Tibial artery (tissue), 4 donors: ENCODE measurements around the gene A3GALT2.
A peak's percentile ranks its signal among the peaks of the same experiment; 100 is the strongest.

Source experiments
- DNase-seq, 2 donors: peaks; one replicate each; pipeline ENCODE4 v3.0.0-alpha.2; 2019
- H3K27ac ChIP-seq, 2 donors: fragments of 200-600 bp; sonication (generic) in 1 of 2; 1 replicate in 1 of 2; 2 replicates in 1 of 2; pipeline ENCODE4 v1.5.1; 2018 to 2019; ENCODE audit warnings: mild to moderate bottlenecking in 1 of 2
- H3K27me3 ChIP-seq, 2 donors: fragments of 200-600 bp; sonication (generic) in 1 of 2; one replicate each; pipeline versions ENCODE4 v1.5.1 to v1.6.0; 2016 to 2019
- H3K36me3 ChIP-seq, 3 donors: fragments of 200-600 bp; sonication (generic) in 2 of 3; one replicate each; pipeline ENCODE4 v1.5.1; 2016 to 2019; ENCODE audit warnings: mild to moderate bottlenecking in 2 of 3
- H3K4me1 ChIP-seq, 4 donors: fragments of 200-600 bp; sonication (generic) in 2 of 4; 1 replicate in 3 of 4; 2 replicates in 1 of 4; pipeline ENCODE4 v1.5.1; 2016 to 2019
- H3K4me3 ChIP-seq, 2 donors: fragments of 200-600 bp; sonication (generic) in 1 of 2; 1 replicate in 1 of 2; 2 replicates in 1 of 2; pipeline ENCODE4 v1.5.1; 2018 to 2019; ENCODE audit warnings: mild to moderate bottlenecking in 2 of 2
- H3K9me3 ChIP-seq, 3 donors: fragments of 200-600 bp; sonication (generic) in 1 of 3; one replicate each; pipeline ENCODE4 v1.5.1; 2016 to 2019
- intact Hi-C: fragments of 100-400 bp; cut with DNase I; formaldehyde crosslinking; loops from one replicate; pipeline ENCODE4 v1.15.0; 2023; ENCODE audit warnings: low total_unique reads
- TF ChIP-seq, protein P1 (sequence below), 2 experiments: fragments of 200-600 bp in 1 of 2; fragments of 450-650 bp in 1 of 2; IDR thresholded peaks; one replicate each; pipeline ENCODE4 v1.5.1; 2017 to 2019; ENCODE audit warnings: antibody characterized with exemption in 2 of 2, mild to moderate bottlenecking in 1 of 2, moderate library complexity in 1 of 2

The A3GALT2 gene

DNA sequence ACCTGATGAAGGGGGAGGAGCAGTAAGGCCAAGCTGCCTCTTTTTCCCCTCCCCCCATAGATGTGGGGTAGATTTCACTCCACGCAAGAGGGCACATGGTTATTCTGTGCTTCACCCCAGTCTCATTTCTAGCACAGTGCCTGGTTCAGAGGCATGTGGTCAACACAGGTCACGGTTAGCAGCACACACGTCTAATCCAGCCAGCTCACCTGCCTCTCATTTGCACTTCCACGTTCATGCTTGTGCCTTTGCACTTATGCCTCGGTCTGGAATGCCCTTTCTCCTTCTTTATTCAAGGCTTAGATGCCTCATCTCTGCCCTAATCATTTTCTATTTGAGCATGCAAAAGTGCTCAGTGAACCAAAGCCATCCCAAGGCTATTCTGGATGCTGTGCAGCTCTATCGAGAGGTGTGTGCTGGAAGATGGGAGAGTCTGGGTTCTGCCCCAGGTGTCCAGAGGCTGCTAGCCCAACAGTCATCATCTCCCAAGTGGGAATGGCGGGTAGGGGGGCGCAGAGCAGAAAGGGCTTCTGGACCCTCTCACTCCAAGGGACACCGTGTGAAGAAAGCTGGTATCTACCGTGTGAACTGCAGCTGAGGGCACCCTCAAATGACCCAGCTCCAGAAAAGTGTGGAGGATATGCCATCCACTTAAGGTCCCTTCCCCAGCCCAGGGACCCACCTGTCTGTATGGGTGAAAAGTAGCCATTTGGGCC lies 2.1 kb upstream of the A3GALT2 start:
- Histone ChIP-seq H3K27ac (peak overlapping the region; percentile 25 to 39), H3K4me1 (peaks cover 0 to 12% (median 11%) of the 10 kb centered on the region in 4 donors), H3K27me3 (no peaks in the 10 kb centered on the region), H3K4me3 (no peak overlapping the region), H3K9me3 (no peaks in the 10 kb centered on the region), H3K36me3 (peaks cover 58 to 71% (median 67%) of the 10 kb centered on the region in 3 donors)
- TF ChIP-seq, protein P1, sequence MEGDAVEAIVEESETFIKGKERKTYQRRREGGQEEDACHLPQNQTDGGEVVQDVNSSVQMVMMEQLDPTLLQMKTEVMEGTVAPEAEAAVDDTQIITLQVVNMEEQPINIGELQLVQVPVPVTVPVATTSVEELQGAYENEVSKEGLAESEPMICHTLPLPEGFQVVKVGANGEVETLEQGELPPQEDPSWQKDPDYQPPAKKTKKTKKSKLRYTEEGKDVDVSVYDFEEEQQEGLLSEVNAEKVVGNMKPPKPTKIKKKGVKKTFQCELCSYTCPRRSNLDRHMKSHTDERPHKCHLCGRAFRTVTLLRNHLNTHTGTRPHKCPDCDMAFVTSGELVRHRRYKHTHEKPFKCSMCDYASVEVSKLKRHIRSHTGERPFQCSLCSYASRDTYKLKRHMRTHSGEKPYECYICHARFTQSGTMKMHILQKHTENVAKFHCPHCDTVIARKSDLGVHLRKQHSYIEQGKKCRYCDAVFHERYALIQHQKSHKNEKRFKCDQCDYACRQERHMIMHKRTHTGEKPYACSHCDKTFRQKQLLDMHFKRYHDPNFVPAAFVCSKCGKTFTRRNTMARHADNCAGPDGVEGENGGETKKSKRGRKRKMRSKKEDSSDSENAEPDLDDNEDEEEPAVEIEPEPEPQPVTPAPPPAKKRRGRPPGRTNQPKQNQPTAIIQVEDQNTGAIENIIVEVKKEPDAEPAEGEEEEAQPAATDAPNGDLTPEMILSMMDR (IDR thresholded peaks at IDR 0.05): no peak
- intact Hi-C loops: no loop called here
- DNase-seq: peak in 1 of 2 donors; percentile 57

GRCh38 chr1:33322109-33322508 lies 1.2 kb upstream of the A3GALT2 start:
- intact Hi-C loops: no loop called here
- Histone ChIP-seq H3K9me3 (no peaks in the 10 kb centered on the region), H3K4me1 (peaks cover 0 to 3% (median 2%) of the 10 kb centered on the region in 4 donors), H3K36me3 (peaks cover 49 to 61% (median 58%) of the 10 kb centered on the region in 3 donors), H3K27me3 (no peaks in the 10 kb centered on the region), H3K27ac (peak overlapping the region in 1 of 2 donors; percentile 4), H3K4me3 (no peak overlapping the region)
- TF ChIP-seq, protein P1 (IDR thresholded peaks at IDR 0.05): no peak
- DNase-seq: peak in 1 of 2 donors; percentile 57

- DNase-seq: peak in 1 of 2 donors; percentile 59
- H3K36me3 ChIP-seq: peaks cover 39 to 52% (median 49%) of the 10 kb centered on the region in 3 donors
- intact Hi-C loops: no loop called here
- no peak overlapping the region for H3K4me3 ChIP-seq
- no peaks in the 10 kb centered on the region for H3K4me1 ChIP-seq
- no peaks in the 10 kb centered on the region for H3K27me3 ChIP-seq
- no peaks in the 10 kb centered on the region for H3K9me3 ChIP-seq
- no peak overlapping the region for H3K27ac ChIP-seq
- TF ChIP-seq, protein P1 (IDR thresholded peaks at IDR 0.05): no peak
Observed at GRCh38 chr1:33321178-33321577, 280 bp upstream of the A3GALT2 start.

DNA sequence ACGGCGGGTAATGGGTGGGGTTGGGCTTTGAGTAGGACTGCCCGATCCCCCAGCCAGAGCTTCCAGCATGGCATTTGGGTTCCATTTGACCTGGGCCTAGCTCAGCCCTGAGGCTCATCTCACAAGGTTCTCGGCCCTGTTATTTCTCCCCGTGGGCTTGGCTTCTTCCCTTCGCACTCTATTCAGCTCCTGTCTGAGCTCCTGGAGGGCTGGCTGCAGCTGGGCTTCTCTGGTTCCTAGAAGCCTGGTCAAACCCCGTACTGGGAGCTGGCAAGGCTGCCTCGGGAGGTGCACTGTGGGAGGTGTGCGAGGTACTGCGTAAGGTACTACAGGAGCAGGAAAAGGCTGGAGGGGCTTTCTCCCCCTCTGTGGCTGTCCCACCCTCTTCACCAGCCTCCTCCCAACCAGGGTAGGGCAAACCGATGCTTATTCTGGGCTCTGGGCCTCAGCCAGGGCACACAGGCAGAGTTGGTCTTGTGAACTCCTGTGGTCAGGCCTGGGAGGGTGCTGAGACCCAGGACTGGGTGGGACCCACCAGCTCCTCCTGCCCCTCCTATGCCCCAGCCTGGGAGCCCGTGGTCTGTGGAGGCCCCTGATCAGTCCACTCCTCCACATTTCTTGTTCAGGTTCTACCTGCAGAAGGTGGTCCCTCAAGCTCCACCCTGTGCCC lies 814 bp downstream of the A3GALT2 start:
- H3K4me1 ChIP-seq: no peaks in the 10 kb centered on the region
- no peak overlapping the region for H3K27ac ChIP-seq
- no peaks in the 10 kb centered on the region for H3K27me3 ChIP-seq
- DNase-seq: peak in 1 of 2 donors; percentile 63
- peaks cover 29 to 41% (median 38%) of the 10 kb centered on the region in 3 donors for H3K36me3 ChIP-seq
- H3K4me3 ChIP-seq: no peak overlapping the region
- intact Hi-C loops: no loop called here
- H3K9me3 ChIP-seq: no peaks in the 10 kb centered on the region
- TF ChIP-seq, protein P1 (IDR thresholded peaks at IDR 0.05): no peak

DNA sequence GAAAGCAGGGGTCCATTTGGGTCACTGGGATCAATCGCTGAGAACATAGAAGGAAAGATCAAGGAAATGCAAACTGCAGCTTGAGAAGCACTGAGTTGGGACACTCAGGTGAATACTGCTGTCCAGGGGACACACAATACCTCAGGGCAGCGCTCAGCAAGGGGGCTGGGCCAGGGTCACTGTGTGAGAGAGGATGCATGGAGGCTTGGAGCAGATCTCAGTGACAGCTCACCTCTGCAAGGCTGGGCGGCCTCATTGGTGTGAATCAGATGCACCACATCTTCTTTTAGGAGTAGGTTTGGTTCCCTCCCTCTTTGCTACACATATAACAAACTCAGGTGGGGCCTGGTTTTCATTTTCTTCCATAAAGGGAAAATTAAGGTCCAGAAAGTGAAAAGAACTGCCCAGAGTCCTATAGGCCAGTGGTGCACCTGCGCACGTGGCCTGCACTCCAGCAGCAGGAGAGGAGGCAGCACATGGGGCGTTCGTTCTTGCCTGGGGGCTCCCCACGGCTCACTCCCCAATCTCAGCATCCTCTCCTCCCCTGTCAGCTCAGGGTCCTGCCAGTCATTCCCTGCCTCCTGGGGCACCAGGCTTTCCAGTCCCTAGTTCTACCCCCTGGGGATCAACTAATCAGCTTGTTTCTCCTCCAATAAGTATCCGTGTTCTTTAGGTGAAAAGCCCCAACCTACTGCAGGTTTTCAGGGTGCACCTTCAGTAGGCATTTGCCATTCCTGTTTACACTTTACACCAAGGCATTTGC lies 1.5 kb downstream of the A3GALT2 start:
- Histone ChIP-seq H3K27me3 (no peaks in the 10 kb centered on the region), H3K27ac (no peak overlapping the region), H3K4me1 (no peaks in the 10 kb centered on the region), H3K9me3 (no peaks in the 10 kb centered on the region), H3K4me3 (no peak overlapping the region), H3K36me3 (peaks cover 21 to 34% (median 31%) of the 10 kb centered on the region in 3 donors)
- TF ChIP-seq, protein P1 (IDR thresholded peaks at IDR 0.05): no peak
- intact Hi-C loops: no loop called here
- DNase-seq: peak in 1 of 2 donors; percentile 56
